ENCODE data around the gene DNAJC13.

Gene DNAJC13

GRCh38 chr3:132433121-132433520 is 15.8 kb downstream of the DNAJC13 start:
- Histone ChIP-seq H3F3A (ENCODE audit: low read depth) (no peaks in the 10 kb centered on the region), H3K4me1 (ENCODE audit: insufficient read depth, low read length, poor library complexity, severe bottlenecking) (peaks cover 21% of the 10 kb centered on the region), H2AFZ (ENCODE audit: low read length) (no peak overlapping the region), H3K9me2 (replicated peaks; ENCODE audit: low read depth, low read length) (no peaks in the 10 kb centered on the region), H3K9me3 (ENCODE audit: insufficient read depth, low read depth, low read length) (no peaks in the 10 kb centered on the region), H3K4me2 (ENCODE audit: low read depth, low read length, poor library complexity, severe bottlenecking) (peak overlapping the region; percentile 52), H3K79me2 (ENCODE audit: insufficient read depth, low read length) (peaks cover 4% of the 10 kb centered on the region; the same call in 1 of the 2 replicates), H4K20me1 (ENCODE audit: insufficient read depth, low read length, poor library complexity, severe bottlenecking) (no peaks in the 10 kb centered on the region), H3K36me3 (ENCODE audit: insufficient read depth, low read length) (no peaks in the 10 kb centered on the region), H3K9ac (ENCODE audit: low read depth, low read length, poor library complexity, severe bottlenecking) (no peak overlapping the region), H3K4me3 (ENCODE audit: low read length, poor library complexity, severe bottlenecking) (peak overlapping the region; percentile 11), H3K27me3 (ENCODE audit: insufficient read depth, low read length, poor library complexity, severe bottlenecking) (no peaks in the 10 kb centered on the region)
- TF ChIP-seq EZH2phosphoT487 (IDR thresholded peaks at IDR 0.05; ENCODE audit: borderline replicate concordance) (no peak), CTCF (conservative IDR thresholded peaks at IDR 0.05; ENCODE audit: low read length) (no peak)

- Histone ChIP-seq H3K9me2 (replicated peaks; ENCODE audit: low read depth, low read length) (no peaks in the 10 kb centered on the region), H2AFZ (ENCODE audit: low read length) (no peak overlapping the region), H3K9ac (ENCODE audit: low read depth, low read length, poor library complexity, severe bottlenecking) (no peak overlapping the region), H3K27me3 (ENCODE audit: insufficient read depth, low read length, poor library complexity, severe bottlenecking) (no peaks in the 10 kb centered on the region), H4K20me1 (ENCODE audit: insufficient read depth, low read length, poor library complexity, severe bottlenecking) (no peaks in the 10 kb centered on the region), H3K36me3 (ENCODE audit: insufficient read depth, low read length) (no peaks in the 10 kb centered on the region), H3K79me2 (ENCODE audit: insufficient read depth, low read length) (peaks cover 4% of the 10 kb centered on the region; the same call in 1 of the 2 replicates), H3K4me2 (ENCODE audit: low read depth, low read length, poor library complexity, severe bottlenecking) (no peak overlapping the region), H3K4me3 (ENCODE audit: low read length, poor library complexity, severe bottlenecking) (no peak overlapping the region), H3F3A (ENCODE audit: low read depth) (no peaks in the 10 kb centered on the region), H3K4me1 (ENCODE audit: insufficient read depth, low read length, poor library complexity, severe bottlenecking) (peaks cover 25% of the 10 kb centered on the region), H3K9me3 (ENCODE audit: insufficient read depth, low read depth, low read length) (no peaks in the 10 kb centered on the region)
- no peak for TF ChIP-seq CTCF (conservative IDR thresholded peaks at IDR 0.05; ENCODE audit: low read length)
- TF ChIP-seq EZH2phosphoT487 (IDR thresholded peaks at IDR 0.05; ENCODE audit: borderline replicate concordance), result no peak
Observed at GRCh38 chr3:132435224-132435910, 18.1 kb downstream of the DNAJC13 start.

- no peak overlapping the region for H3K9ac ChIP-seq (ENCODE audit: low read depth, low read length, poor library complexity, severe bottlenecking)
- H3K27me3 ChIP-seq (ENCODE audit: insufficient read depth, low read length, poor library complexity, severe bottlenecking), result no peaks in the 10 kb centered on the region
- H3K4me1 ChIP-seq (ENCODE audit: insufficient read depth, low read length, poor library complexity, severe bottlenecking), result peaks cover 25% of the 10 kb centered on the region
- no peaks in the 10 kb centered on the region for H3K9me3 ChIP-seq (ENCODE audit: insufficient read depth, low read depth, low read length)
- no peak overlapping the region for H3K4me2 ChIP-seq (ENCODE audit: low read depth, low read length, poor library complexity, severe bottlenecking)
- no peak for TF ChIP-seq CTCF (conservative IDR thresholded peaks at IDR 0.05; ENCODE audit: low read length)
- TF ChIP-seq EZH2phosphoT487 (IDR thresholded peaks at IDR 0.05; ENCODE audit: borderline replicate concordance), result no peak
- H3K9me2 ChIP-seq (replicated peaks; ENCODE audit: low read depth, low read length), result no peaks in the 10 kb centered on the region
- H4K20me1 ChIP-seq (ENCODE audit: insufficient read depth, low read length, poor library complexity, severe bottlenecking), result no peaks in the 10 kb centered on the region
- no peak overlapping the region for H2AFZ ChIP-seq (ENCODE audit: low read length)
- no peak overlapping the region for H3K4me3 ChIP-seq (ENCODE audit: low read length, poor library complexity, severe bottlenecking)
- H3K36me3 ChIP-seq (ENCODE audit: insufficient read depth, low read length), result no peaks in the 10 kb centered on the region
- H3K79me2 ChIP-seq (ENCODE audit: insufficient read depth, low read length), result peaks cover 4% of the 10 kb centered on the region; the same call in 1 of the 2 replicates
- no peaks in the 10 kb centered on the region for H3F3A ChIP-seq (ENCODE audit: low read depth)
Observed at GRCh38 chr3:132435911-132436425, 18.7 kb downstream of the DNAJC13 start.

All from Loucy (cell line).